8988T (cell line): ENCODE measurements around the gene TNIP1.

ENCODE experiments used
- DNase-seq: peaks from one replicate; pipeline ENCODE4 v3.0.0; 2011

TNIP1 gene

DNA sequence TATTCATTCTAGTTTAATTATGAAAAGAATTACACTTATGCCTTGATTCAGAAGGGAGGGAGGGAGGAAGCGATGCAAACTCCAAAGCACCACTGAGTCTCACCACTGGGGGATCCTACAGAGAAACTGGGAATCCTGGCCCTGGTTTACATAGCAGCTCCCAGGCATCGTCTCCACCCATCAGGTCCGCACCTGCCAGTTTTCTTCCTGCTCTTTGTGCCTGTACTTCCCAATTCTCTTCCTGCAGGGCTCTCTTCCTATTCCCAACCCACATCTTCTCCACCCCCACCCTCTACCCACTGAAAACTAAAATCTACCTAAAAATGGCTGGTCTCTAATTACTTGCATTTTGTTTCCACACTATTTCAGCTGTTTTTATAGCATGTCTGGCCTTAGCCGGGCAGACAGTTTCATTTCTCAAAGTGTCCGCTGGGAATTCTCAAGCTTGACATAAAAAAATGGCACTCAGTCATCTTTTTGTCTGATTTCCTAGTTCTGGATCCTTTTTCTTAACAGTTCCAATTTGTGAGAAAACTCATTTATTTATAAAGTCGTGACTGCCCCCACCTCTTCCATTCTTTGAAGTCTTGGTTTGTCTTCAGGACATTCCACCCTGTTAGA, 1.6 kb upstream of the TNIP1 start:
- DNase-seq: no peak

DNA sequence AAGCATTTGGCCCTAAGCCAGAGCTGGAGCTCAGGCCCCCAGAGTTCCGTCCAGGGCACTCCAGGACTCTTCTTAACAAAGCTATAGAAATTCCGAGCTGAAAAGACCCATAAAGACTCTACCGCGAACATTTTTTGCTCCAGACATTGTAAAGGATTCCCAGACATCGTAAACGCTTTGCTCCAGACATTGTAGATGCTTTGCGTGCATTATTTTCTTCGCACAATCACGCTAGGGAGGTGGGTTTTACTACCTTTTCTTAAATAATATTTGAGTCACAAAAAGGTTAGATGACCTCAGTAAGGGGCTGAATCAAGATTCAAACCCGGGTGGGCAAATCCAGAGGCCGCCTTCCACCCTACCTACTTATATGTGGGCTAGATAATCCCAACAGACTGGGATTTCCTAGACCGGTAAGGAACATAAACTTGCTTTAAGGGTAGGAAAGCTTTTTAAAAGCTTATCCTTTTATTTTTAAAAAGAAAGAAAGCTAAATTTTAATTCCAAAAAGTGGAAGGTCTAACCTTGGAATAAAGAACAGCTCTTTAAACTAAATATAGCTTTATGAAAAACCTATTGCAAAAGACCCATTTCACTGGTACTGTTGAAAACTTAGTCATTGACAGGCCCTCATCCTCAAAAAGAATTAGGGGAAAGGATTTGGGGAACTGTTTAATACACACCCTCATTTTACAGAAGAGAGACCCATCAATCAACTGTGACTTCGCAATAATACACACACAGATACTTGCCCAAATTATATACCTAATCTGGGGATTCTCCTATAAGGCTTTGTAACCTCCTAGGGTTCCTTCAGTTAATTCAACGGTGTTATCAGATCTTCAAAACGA, 822 bp upstream of the TNIP1 start:
- no peak for DNase-seq

DNA sequence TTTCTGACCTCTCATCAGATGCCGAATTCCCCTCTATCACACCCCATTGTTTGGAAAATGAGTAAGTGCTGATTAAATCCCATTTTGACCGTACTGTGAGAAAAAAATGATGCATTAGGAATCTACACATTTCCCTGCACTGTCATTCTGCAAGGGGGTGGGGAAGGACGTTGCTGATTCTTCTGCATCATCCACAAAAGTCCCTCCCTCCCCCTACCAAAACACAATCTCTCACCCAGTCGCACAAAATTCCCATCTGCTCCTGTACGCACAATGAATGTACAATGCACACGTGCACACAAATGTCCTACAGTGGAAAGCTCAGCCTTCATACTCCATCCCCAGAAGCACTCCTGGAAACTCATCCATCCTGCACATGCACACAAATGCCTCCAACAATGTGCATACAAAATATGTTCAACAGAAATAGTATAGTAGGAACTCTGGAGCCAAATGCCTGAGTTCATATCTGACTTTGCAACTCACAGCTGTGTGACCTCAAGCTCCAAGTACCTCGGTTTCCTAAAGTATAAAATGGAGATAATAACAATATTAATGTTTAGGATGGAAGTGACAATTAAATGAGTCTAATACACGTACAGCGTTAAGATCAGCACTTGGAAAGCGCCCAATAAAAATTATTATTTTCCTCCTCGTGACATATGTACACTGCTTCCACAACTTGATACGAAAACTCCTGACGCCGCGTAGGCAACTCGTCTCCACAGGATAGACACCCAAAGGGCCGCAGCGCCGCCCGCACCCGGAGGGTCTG, 809 bp downstream of the TNIP1 start:
- DNase-seq: no peak

DNA sequence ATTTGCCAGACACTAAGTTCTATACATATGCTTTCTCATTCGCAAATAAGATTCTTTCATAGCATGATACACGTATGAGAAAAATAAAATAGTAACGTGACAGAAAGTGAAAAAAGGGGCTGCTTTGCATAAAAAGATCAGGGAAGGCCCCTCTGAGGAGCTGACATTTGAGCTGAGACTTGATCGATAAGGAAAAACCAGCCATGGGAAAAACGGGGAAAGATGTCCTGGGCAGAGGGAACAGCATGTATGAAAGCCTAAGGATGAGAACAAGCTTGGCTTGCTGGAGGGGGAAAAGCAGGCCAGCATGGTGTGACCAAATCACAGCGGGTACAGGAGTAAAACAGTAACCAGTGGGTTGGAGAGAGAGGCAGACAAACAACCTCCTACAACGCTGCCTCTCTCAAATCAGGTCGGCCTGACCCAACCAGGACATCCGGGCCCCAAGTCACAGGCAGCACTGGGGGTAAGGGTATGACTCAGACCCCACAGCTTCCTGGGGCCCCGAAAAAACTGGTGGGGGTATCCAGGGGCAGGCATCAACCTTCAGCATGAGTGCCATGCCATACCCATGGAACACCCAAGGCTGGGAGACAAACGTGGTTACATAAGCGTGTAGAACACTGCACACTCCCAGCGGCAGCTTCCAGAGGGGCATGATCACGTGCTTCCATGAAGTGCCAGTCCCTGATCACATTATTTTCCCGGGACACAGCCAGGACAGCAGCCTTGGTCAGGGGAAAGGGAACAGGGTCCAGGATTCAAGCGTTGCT, 2.2 kb downstream of the TNIP1 start:
- no peak for DNase-seq

DNA sequence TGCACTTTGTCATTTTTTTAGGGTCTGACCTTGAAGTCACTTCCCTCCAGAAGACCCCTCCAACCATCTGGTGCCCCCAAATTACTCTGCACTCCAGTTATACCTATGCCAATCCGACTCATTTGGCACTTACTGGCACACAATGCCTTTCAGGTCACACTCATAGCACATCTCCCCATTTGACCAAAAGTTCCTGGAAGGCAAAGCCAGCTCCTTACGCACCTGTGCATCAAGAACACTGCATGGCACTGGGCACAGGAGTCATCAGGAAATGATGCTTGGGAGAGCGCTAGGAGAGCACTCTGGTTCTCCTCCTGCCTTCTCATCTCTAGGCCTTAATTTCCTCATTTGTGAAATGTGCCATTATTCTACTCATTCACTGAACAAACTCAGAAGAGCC, 2.9 kb downstream of the TNIP1 start:
- no peak for DNase-seq

DNA sequence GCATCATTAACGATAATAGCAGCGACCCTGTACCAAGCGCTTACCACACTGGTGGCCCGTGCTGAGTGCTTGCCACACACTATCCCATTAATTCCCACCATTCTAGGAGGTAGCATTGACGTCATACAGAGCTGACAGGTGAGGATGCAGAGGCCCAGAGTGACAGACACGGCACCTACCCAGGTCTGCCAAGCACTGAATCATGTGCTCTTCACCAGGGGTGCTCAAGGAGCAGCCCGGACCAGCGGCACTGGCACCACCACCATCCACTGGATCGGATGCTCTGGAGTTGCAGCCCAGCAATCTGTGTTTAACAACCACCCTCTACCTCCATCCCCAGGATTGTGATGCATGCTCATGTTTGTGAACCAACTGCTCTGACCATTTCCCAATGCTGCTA, 3.4 kb downstream of the TNIP1 start:
- DNase-seq: no peak

DNA sequence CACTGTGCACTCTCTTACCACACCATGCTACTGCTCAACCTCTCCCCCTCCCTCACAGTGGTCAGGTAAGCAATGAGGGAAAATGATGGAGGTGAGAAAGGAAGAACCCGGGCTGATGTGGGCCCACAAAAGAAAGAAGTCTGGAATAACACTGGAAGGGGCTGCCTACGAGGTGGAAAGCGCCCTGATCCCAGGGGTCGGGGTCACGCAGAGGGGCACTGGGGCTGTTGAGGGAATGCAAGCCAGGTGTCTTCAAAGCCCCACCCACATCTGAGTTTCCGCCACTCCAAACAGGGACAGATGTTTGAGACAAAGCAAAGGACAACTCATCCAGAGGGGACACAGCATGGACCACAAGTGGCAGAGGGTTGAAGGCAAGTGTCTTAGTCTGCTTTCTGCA, 4.2 kb downstream of the TNIP1 start:
- DNase-seq: no peak

DNA sequence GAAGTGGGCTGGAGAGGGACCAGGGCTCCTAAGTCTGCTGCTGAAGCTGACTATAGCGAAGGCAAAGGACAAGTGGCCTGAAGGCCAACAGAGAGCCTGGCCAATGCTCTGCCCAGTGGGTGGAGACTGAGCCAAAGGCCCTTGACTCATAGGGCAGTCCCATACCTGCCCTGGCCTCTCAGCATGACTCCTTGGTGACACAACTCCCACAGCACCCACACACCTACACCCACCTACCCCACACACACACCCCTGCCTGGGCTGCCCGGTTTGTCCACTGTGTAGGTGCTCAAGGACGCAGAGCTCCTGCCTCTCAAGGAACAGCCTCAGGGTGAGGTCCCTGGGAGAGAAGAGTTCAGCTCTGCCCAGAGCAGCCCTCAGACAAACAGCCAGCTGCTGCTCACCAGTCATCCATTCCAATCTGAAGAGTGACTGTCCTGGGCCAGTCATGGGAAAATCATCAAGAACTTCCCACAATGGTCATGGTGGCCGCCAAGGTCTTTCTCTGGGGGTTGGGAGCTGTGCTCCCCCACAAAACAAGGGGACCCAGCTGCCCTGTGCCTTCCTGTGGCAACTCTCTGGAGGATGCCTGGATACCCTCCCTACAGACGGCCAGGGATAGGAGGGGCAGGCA, 5.0 kb downstream of the TNIP1 start:
- DNase-seq: no peak

DNA sequence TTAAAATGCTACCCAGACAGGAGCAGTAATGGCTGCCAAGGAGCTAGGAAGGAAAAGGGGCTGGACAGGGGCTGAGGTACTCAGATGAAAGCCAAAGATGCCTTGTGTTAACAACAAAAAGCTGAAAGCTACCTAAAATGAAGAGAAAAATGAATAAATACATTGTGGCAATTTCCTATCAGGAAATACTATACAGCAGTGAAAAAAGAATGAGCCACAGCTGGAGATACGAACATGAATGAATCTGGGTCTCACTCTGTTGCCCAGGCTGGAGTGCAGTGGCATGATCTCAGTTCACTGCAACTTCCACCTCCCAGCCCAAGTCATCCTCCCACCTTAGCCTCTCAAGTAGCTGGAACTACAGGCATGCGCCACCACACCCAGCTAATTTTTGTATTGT, 6.3 kb downstream of the TNIP1 start:
- DNase-seq: no peak

DNA sequence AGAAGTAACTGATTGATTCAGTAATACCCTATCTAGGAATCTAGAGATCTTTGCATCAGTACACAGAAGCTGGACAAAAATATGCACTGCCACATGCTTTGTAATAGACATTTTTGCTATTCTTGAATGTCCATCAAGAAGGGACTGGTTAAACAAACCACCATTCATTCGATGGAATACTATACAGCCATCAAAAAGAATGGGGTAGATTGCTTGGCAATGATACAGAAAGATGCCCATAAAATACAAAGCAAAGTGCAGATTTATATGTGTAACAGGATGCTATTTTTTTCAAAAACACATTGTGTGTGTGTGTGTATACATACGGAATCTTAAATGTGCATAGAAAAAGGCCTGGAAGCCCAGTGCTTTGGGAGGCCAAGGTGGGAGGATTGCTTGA, 7.6 kb downstream of the TNIP1 start:
- no peak for DNase-seq

DNA sequence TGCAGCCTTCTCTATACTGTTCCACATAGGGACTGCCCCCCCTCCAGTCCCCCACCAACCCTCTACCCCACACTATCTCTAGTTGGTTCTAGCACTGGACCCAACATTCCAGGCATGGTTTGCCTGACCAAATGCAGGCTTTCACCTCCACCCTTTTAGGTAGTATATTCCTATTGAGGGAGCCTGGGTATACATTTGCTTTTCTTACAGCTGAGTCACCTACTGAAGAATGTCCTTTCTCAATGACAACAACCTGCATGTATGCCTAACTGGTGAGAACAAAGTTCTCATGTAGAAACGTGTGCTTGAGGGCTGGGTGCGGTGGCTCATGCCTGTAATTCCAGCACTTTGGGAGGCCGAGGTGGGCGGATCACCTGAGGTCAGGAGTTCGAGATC, 8.2 kb downstream of the TNIP1 start:
- peak; percentile 64 for DNase-seq

DNA sequence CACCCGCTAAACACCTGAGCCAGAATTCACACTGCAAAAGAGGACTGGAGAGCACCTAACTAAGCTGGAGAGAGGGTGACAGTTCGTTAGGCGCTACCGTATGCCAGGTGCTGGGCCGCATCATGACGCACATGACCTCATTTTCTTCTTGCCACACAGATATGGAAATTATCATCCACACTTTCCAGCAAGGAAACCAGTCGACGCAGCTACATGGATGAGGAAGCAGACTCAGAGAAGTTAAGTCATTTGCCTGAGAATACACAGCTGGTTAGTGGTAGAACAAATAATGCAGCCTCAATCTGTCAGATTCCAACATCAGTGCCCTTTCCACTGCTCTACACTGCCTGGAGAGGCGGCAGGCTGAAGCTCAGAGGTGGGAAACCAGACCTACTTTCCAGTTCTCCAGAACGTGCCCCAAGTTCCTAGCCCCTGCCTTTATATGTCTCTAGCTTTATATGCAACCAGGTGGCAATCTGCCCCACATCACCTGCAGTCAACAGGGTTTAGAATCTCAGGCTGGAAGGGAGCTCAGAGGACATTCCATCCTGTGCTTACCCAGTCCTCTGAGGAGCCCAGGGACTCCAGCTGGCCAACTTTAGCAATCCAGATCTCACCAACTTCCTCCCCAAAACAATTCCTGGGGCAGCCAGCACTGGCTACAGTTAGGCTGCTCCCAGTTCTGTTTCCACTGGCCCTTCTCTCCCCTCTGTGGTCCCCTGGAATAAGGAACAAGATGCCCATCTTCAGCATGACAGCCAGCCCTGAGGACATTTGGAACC, 8.8 kb downstream of the TNIP1 start:
- no peak for DNase-seq

DNA sequence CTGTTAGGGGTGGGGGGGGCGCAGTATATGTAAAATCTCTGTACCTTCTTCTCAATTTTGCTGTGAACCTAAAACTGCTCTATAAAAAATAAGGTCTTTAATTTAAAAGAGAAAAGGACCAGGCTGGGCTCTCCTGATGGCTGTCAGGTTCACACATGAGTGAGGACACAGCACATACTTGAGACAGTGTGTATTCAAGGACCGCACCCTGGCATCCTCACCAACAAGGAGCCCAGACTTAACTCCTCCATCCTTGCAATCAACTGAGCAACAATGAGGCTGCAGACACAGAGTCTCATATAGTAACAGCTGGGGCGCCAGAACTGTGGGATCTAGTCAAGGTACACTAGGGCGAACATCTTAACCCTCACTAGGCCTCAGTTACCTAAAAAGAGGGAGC, 9.8 kb downstream of the TNIP1 start:
- DNase-seq: no peak

DNA sequence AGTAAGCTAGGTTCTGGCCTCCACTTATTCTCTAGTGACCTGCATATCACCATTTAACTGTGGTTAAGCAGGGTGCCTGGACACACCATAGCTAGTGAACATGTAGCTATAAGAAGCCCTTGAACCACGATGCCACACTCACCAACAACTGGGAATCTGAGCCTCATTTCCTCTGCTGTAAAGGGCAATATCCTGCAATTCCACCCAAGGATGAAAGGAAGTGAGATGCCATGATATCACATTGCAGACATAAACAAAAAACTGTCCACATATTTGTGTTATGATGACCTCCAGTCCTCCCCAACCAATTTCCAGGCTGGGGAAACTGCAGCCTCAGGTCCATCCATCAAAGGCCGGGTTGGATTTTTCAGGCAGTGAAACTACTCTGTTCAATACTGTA, 10.4 kb downstream of the TNIP1 start:
- no peak for DNase-seq

DNA sequence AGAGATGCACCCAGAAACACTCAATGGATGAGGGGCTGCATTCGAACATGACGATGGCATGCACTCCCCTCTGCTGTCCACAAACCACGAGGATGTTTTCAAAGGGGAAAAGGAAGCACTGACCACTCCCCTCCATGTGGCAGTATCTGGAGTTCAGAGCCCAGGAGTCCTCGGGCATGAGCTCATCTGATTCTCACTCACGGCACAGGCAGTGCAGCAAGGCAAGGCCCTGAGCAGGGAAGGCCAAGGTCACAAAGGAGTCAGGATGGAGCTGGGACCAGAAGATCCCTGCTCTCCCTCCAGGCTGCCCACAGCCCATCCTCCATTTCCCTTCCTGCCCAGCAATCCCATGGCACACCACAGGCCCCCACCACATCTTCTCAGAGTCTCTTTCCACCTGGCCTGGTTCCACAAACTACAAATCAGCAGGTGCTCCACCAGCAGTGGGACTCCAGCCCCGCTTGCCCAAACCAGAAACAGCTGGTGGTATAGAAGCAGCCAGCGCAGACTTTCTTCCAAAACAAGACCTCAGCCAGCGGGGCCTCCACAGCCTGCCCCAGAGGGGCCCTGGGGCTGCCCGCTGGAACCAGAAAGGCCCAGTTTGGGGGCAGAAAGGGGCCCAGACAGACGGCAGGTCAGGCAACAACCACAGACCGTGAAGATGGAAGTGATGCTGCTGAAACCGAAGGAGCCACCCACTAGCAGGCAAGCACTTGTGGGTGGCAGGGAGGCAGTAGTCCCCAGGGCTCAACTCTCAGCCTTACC, 12.2 kb downstream of the TNIP1 start:
- DNase-seq: no peak

DNA sequence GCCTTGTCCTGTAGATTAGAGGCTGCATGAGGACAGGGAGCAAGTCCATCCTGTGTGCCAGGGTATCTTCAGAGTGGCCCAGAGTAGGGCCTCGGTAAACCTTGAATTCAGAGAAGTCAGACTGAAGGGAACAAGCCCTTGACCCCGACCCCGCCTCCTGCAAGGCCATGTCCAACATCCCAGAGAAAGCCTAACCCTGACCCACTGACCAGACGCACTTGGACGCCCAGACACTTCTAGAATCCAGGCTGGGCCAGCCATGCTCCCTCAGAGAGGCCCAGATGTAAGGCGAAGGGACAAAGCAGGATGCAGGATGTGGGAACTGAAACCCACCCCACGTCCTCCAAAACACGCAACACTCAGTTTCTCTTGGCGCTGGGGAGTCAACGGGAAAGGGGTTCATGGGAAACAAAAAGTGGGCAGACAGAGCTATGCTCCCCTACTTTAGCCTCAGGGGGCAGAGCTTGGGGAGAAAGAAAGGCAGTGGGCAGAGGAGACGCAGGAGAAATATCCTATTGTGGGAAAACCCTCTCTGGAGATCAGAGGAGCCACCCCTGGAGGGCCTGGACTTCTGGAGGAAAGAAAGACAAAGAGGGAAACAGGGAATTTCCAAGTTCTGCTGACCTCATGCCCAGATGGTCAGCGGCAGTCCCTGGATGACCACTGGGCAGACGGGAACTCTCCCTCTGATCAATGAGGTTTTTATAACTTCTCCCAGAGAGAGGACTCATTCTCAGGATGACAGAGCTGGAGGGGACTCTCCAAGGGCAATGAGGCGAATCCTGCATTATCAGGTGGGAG, 13.0 kb downstream of the TNIP1 start:
- DNase-seq: no peak

DNA sequence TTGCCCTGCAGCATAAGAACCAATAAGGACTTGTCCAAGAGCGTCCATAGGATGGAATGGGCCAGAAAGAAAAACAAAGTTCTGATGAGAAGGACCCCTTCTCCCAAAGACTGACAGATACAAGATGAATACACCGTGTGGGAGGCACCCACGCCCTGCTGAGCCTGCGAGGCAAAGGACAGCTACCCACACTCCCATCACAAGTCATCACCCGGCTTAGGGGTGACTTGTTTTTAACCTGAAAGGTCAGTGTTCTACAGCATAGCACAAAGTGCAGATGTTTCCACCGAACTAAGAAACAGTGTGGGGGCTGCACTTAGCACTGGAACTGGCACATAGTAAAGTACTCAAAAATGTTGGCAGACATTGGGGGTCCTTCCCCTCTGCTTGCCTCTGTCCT, 13.9 kb downstream of the TNIP1 start:
- no peak for DNase-seq

DNA sequence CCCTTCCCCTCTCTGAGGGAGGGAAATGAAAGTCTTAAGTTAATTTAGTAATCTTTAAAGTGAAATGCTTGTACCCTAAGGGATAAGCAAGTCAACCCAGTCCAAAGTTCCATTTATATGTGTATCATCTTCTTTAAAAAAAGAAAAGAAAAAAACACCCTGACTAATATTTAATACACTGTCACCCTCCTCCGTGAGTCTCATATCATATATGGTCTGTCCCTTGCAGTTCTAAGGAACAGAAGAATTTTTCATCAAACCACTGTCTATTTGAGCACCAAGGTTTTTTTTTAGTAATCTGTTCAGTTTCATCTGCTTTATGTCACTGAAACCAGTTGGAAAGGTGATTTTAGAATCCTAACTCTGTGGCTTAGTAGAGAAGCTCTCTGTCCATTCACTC, 15.2 kb downstream of the TNIP1 start:
- no peak for DNase-seq

DNA sequence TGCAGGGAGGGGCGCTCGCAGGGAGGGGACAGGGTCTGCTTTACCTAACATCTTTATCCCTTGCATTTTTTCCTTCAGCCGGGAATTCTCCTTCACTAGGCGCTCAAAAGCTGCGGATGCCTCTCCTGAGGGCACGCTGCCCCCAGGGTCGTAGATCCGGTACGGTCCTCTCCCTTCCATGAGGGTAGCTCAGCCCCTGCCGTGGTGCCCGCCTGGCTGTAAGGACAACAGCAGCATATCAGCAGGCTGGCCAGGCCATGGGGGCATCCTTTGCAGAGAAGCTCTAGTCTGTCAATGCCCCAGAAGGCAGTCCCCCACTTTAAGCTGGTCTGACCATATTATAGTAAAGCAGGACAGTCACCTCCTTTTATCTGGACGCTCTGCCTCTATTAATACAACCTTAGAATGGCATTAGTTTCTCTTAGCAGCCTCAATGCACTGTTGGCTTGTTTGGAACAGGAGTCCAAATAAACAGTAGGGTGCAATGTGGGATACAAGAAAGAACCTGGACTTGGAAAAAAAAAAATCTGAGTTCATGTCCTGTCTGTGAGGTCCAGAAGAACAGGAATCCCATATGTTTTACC, 15.8 kb downstream of the TNIP1 start:
- DNase-seq: no peak
